ENCODE data around the gene DNAJB12. TPM values are rescaled to one million over a fixed set of nuclear protein-coding genes. Genes with fewer than 3 reads are reported as not detected.
"Not testable (repeated sequence)": the region's sequence is repeated elsewhere in the genome, so short reads cannot be mapped to it uniquely, and the experiment has no call there.

The DNAJB12 gene
- total RNA-seq, 1 donor: 52.5 TPM

DNA sequence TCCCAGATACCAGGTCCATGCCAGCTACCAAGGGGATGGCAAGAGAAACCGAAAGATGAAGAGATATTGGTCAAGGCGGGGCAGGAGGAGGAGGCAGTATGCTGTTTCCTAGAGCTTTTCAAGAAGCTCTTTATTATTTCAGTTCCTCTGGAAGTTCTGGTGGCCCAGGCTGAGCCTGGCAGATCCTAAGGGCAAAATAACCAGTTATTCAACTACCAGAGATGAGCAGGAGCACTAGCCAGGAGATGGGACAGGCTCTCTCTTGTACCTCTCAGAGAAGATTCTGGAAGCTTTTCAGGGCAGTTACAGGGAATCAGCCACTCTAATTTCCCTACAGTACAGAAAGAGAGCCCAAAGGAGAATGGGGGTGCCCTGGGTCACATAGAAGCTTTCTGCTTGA, 5.3 kb downstream of the DNAJB12 start:
- TF ChIP-seq, protein P1, sequence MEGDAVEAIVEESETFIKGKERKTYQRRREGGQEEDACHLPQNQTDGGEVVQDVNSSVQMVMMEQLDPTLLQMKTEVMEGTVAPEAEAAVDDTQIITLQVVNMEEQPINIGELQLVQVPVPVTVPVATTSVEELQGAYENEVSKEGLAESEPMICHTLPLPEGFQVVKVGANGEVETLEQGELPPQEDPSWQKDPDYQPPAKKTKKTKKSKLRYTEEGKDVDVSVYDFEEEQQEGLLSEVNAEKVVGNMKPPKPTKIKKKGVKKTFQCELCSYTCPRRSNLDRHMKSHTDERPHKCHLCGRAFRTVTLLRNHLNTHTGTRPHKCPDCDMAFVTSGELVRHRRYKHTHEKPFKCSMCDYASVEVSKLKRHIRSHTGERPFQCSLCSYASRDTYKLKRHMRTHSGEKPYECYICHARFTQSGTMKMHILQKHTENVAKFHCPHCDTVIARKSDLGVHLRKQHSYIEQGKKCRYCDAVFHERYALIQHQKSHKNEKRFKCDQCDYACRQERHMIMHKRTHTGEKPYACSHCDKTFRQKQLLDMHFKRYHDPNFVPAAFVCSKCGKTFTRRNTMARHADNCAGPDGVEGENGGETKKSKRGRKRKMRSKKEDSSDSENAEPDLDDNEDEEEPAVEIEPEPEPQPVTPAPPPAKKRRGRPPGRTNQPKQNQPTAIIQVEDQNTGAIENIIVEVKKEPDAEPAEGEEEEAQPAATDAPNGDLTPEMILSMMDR (IDR thresholded peaks at IDR 0.05; ENCODE audit: extremely low read depth, low read depth, low read length): no peak
- no peaks in the 10 kb centered on the region for H3K9me3 ChIP-seq (ENCODE audit: low read depth, low read length)
- H3K27me3 ChIP-seq (ENCODE audit: insufficient read depth, low read length): no peaks in the 10 kb centered on the region
- H4K20me1 ChIP-seq (ENCODE audit: insufficient read depth, low read length): peaks cover 18% of the 10 kb centered on the region
- peaks cover 74% of the 10 kb centered on the region for H3K79me2 ChIP-seq (ENCODE audit: insufficient read depth, low read length)
- H3K4me2 ChIP-seq (ENCODE audit: insufficient read depth, low read length): no peak overlapping the region
- H3K27ac ChIP-seq (ENCODE audit: low read depth, low read length): no peak overlapping the region
- H3K4me1 ChIP-seq (ENCODE audit: insufficient read depth, low read length): peaks cover 10% of the 10 kb centered on the region
- no peak for DNase-seq (ENCODE audit: insufficient read length, low spot score, missing footprints)
- H3K4me3 ChIP-seq (ENCODE audit: insufficient read depth, low read length): no peak overlapping the region
- no peak overlapping the region for H2AFZ ChIP-seq (ENCODE audit: low read length)
- peaks cover 24% of the 10 kb centered on the region for H3K36me3 ChIP-seq (ENCODE audit: insufficient read depth, low read length)

GRCh38 chr10:72348282-72348681, 6.4 kb downstream of the DNAJB12 start:
- no peak for DNase-seq (ENCODE audit: insufficient read length, low spot score, missing footprints)
- Histone ChIP-seq H2AFZ (ENCODE audit: low read length) (no peak overlapping the region), H3K4me1 (ENCODE audit: insufficient read depth, low read length) (peaks cover 5% of the 10 kb centered on the region), H3K4me2 (ENCODE audit: insufficient read depth, low read length) (no peak overlapping the region), H3K79me2 (ENCODE audit: insufficient read depth, low read length) (peaks cover 66% of the 10 kb centered on the region), H3K27ac (ENCODE audit: low read depth, low read length) (no peak overlapping the region), H4K20me1 (ENCODE audit: insufficient read depth, low read length) (peaks cover 19% of the 10 kb centered on the region), H3K27me3 (ENCODE audit: insufficient read depth, low read length) (no peaks in the 10 kb centered on the region), H3K9me3 (ENCODE audit: low read depth, low read length) (no peaks in the 10 kb centered on the region), H3K4me3 (ENCODE audit: insufficient read depth, low read length) (no peak overlapping the region), H3K36me3 (ENCODE audit: insufficient read depth, low read length) (peaks cover 30% of the 10 kb centered on the region)
- TF ChIP-seq, protein P1 (IDR thresholded peaks at IDR 0.05; ENCODE audit: extremely low read depth, low read depth, low read length): no peak

- not testable (repeated sequence) for H3K4me3 ChIP-seq (ENCODE audit: insufficient read depth, low read length); DNase-seq (ENCODE audit: insufficient read length, low spot score, missing footprints); H3K4me2 ChIP-seq (ENCODE audit: insufficient read depth, low read length); H2AFZ ChIP-seq (ENCODE audit: low read length); H3K4me1 ChIP-seq (ENCODE audit: insufficient read depth, low read length); H3K27me3 ChIP-seq (ENCODE audit: insufficient read depth, low read length); H3K27ac ChIP-seq (ENCODE audit: low read depth, low read length); H3K9me3 ChIP-seq (ENCODE audit: low read depth, low read length)
- Histone ChIP-seq H3K79me2 (ENCODE audit: insufficient read depth, low read length) (peaks cover 45% of the 10 kb centered on the region), H4K20me1 (ENCODE audit: insufficient read depth, low read length) (peaks cover 11% of the 10 kb centered on the region), H3K36me3 (ENCODE audit: insufficient read depth, low read length) (peaks cover 30% of the 10 kb centered on the region)
Measured at GRCh38 chr10:72346117-72346516, 8.6 kb downstream of the DNAJB12 start.

GRCh38 chr10:72344932-72345331, 9.8 kb downstream of the DNAJB12 start:
- H3K79me2 ChIP-seq (ENCODE audit: insufficient read depth, low read length): peaks cover 34% of the 10 kb centered on the region
- H3K4me1 ChIP-seq (ENCODE audit: insufficient read depth, low read length): no peaks in the 10 kb centered on the region
- H4K20me1 ChIP-seq (ENCODE audit: insufficient read depth, low read length): peaks cover 8% of the 10 kb centered on the region
- H3K4me3 ChIP-seq (ENCODE audit: insufficient read depth, low read length): no peak overlapping the region
- no peak for DNase-seq (ENCODE audit: insufficient read length, low spot score, missing footprints)
- H3K27me3 ChIP-seq (ENCODE audit: insufficient read depth, low read length): no peaks in the 10 kb centered on the region
- no peaks in the 10 kb centered on the region for H3K9me3 ChIP-seq (ENCODE audit: low read depth, low read length)
- H2AFZ ChIP-seq (ENCODE audit: low read length): no peak overlapping the region
- H3K4me2 ChIP-seq (ENCODE audit: insufficient read depth, low read length): no peak overlapping the region
- no peak overlapping the region for H3K27ac ChIP-seq (ENCODE audit: low read depth, low read length)
- peaks cover 27% of the 10 kb centered on the region for H3K36me3 ChIP-seq (ENCODE audit: insufficient read depth, low read length)
- TF ChIP-seq, protein P1 (IDR thresholded peaks at IDR 0.05; ENCODE audit: extremely low read depth, low read depth, low read length): no peak

All from osteoblast (primary cell).